Tongue (tissue), 2 donors: ENCODE data around the gene OPA1. TPM values are rescaled to one million over a fixed set of nuclear protein-coding genes. Genes with fewer than 3 reads are reported as not detected.
A peak's percentile ranks its signal among the peaks of the same experiment; 100 is the strongest.

ENCODE experiments used
- DNase-seq: peaks from one replicate; pipeline ENCODE4 v3.0.0-alpha.2; 2015
- total RNA-seq: library from RNA; depleted of rRNA; stranded (reverse); fragments of >200 nt; gene quantifications from one replicate; pipeline ENCODE4 v1.2.3, GENCODE V29; 2014

OPA1 gene
- total RNA-seq, 1 donor from 2014 or later = 85.6 TPM

- no peak for DNase-seq
Measured at GRCh38 chr3:193710286-193711165, 117.5 kb downstream of the OPA1 start.

GRCh38 chr3:193711166-193711485 is 118.1 kb downstream of the OPA1 start:
- DNase-seq = no peak

GRCh38 chr3:193711523-193711963 is 118.5 kb downstream of the OPA1 start:
- no peak for DNase-seq

GRCh38 chr3:193711964-193712598 is 119.1 kb downstream of the OPA1 start:
- DNase-seq = peak; percentile 8

GRCh38 chr3:193712938-193713337 is 119.9 kb downstream of the OPA1 start:
- DNase-seq = no peak

DNA sequence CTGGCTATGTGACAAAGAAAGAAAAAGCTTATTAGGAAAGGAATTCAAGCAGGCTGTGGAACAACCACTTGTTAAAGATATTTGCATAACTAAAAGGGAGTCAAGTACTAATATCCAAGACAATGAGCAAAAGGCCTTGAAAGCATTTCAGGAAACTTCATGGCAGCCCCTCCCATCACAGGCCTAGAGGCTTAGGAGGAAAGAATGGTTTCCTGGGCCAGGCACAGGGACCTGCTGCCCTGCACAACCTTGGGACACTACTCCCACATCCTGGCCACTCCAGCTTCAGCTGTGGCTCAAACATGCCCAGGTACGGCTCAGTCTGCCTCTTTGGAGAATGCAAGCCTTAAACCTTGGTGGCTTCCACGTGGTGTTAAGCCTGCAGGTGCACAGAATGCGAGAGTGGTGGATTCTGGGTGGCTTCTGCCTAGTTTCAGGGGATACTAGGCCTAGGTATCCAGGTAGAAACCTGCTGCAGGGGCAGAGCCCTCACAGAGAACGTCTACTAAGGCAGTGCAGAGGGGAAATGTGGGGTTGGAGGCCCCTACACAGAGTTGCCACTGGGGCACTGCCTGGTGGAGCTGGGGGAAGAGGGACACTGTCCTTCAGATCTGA is 121.6 kb downstream of the OPA1 start:
- DNase-seq = no peak

GRCh38 chr3:193716150-193716549 is 123.1 kb downstream of the OPA1 start:
- no peak for DNase-seq

DNA sequence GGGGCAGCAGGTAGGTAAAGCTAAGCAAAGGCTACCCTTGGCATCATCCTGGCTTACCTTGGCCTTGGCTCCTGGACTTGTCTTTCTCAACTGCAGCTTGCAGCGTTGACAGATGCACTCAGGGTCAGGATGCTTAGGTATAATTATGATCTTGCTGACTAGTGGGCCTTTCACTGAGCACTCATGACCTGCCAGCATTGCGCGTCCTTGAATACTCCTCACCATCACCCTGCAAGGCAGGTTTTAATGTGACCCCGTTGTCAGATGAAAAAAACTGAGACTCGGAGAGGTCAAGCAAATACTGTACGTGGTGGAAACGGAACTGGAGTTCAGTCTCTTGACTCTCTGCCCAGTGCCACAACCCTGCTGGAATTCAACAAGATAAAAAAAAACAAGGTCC is 126.7 kb downstream of the OPA1 start:
- DNase-seq = no peak

DNA sequence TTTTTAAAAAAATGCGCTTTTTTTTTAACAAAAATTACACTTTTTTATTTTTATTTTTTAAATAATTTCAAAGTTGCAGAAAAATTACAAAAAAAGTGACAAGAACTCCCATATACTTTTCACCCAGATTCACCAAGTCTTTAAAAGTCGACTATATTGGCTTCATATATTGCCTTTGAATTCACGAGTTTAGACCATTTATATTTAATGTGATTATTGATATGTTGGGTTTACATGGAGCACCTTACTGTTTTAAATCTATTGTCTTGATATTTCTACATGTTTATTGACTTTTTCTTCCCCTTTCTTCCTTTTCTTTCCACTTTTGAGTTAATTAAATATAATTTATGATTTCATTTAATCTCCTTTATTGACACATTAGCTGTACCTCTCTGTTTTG is 127.2 kb downstream of the OPA1 start:
- no peak for DNase-seq

- DNase-seq = no peak
Measured at GRCh38 chr3:193722566-193722965, 129.6 kb downstream of the OPA1 start.

GRCh38 chr3:193727089-193727488 is 134.1 kb downstream of the OPA1 start:
- no peak for DNase-seq

DNA sequence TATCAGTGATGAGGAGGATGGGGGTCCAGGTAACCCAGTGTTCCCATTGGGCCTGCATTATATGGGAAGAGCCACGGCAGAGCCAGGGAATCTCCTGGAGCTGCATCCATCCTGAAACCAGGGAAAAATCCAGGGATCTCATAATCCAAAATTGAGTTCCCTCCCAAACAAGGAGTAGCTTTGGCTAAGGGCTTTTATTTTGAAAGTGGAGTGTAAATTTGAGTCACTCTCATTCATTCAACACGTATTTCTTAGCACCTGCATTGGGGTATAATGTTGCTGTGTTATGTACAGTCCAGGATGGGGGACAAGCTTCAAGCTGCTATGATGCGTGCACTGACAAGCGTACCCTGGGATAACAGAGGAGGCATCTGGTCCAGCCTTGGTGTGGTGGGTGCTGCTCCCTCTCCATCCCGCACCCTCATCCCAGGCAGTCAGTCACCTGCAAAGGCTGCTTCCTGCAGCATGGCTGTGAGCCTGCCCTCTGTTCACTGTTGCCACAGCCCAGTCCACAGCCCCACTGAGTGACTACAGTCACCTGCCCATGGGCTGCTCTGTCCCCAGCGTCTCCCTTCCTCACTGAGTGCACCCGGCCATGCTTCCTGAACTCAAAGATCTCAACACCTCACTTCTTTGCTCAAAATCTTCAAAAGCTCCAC is 135.6 kb downstream of the OPA1 start:
- DNase-seq = no peak

- no peak for DNase-seq
Measured at GRCh38 chr3:193729088-193729465, 136.1 kb downstream of the OPA1 start.

- DNase-seq = no peak
Measured at GRCh38 chr3:193729601-193730000, 136.6 kb downstream of the OPA1 start.

DNA sequence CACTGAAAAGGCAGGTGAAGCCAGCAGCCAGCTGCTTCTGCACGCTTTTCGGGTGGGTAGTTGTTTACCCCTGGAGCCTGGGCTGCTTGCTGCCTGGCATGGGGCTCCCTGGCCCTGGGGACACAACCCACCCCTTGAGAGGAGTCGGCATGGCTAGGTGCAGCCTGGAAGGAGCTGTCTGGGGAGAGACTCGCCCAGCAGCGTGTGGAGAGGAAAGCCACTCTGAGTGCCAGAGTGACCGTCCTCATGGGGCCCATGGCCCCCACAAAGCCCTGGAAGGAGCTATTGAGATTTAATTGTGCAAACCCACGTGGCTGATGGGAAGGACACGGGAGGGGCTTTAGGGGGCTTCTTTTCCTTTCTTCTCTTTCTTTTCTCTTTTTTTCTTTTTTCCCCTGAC is 137.5 kb downstream of the OPA1 start:
- DNase-seq = no peak

DNA sequence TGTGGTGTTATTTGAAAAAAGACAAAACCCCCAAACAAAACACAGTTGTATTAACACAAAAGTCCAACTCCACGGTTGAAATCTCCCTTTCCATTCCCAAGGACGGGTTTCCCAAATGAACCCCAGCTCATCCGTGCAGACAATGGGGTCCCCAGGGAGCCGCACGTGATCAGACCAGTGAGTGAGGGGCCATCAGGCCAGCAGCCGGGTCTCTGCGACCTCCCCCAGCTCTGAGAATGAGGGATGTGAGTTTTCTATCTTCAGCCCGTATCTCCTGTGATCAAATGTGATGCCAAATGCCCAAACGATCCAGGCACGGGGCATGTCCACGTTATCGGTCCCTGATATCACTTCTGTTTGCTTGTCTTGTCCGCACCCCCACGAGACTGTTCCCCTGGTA is 138.0 kb downstream of the OPA1 start:
- DNase-seq = no peak

GRCh38 chr3:193731656-193732055 is 138.6 kb downstream of the OPA1 start:
- DNase-seq = no peak

GRCh38 chr3:193732391-193732790 is 139.4 kb downstream of the OPA1 start:
- no peak for DNase-seq

- DNase-seq = no peak
Measured at GRCh38 chr3:193732827-193733226, 139.8 kb downstream of the OPA1 start.

- DNase-seq = no peak
Measured at GRCh38 chr3:193734737-193735366, 141.8 kb downstream of the OPA1 start.

GRCh38 chr3:193735850-193736249 is 142.8 kb downstream of the OPA1 start:
- DNase-seq = no peak

DNA sequence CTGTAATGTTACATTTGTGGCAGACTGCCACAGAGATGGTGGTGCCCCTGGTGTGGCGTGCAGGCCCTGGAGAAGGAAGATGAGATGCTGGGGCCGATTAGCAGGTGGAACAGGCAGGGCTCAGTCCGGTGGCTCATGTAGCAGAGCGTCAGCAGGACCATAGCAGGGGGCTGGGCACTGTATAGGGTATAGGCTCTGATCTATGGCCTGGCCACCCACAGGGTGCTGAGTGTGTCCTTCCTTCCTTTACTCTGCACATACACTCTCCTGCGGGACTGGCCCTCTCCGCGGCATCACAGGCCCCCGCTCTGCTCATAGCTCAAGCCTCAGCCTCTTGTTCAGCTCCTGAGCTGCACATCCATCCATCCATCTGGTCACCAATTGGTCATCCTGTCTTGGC is 143.6 kb downstream of the OPA1 start:
- no peak for DNase-seq
